Measurements from ENCODE around the gene UBE3C. TPM values are rescaled to one million over a fixed set of nuclear protein-coding genes. Genes with fewer than 3 reads are reported as not detected.

Gene UBE3C
- total and polyA plus RNA-seq, 2 donors (not counting 3 experiments of a cell fraction or from before 2014, with no cell fraction given), result 45.1 to 77.3 TPM

GRCh38 chr7:157188091-157188665, 49.5 kb downstream of the UBE3C start:
- no peaks in the 10 kb centered on the region for H3K9me1 ChIP-seq (replicated peaks; ENCODE audit: control insufficient read depth, extremely low read depth, insufficient read depth, low read length)
- no peak for FAIRE-seq
- CTCF ChIA-PET, result no interaction called here
- peaks cover 3% of the 10 kb centered on the region for H3K4me1 ChIP-seq (ENCODE audit: control insufficient read depth, extremely low read depth, insufficient read depth, low read length)
- no peaks in the 10 kb centered on the region for H4K20me1 ChIP-seq (replicated peaks; ENCODE audit: control insufficient read depth, extremely low read depth, insufficient read depth, low read length)
- dilution Hi-C loops (cut with MboI; ENCODE audit: extremely low pct_ligation_motif_present, low sequenced_read_pairs), result no loop called here
- intact Hi-C loops (cut with micrococcal nuclease), result no loop called here
- TF ChIP-seq FOS (IDR thresholded peaks at IDR 0.05; ENCODE audit: borderline replicate concordance, insufficient read depth, low read length), result no peak
- no peak overlapping the region for H3K9ac ChIP-seq (replicated peaks; ENCODE audit: extremely low read depth, insufficient read depth, low read length)
- no peak overlapping the region for H3K4me3 ChIP-seq (replicated peaks in 1 of 3; ENCODE audit: insufficient read depth in 1 of 3, low read depth in 1 of 3, low read length in 3 of 3)
- POLR2A ChIA-PET, result no interaction called here
- no TSS peak for BruUV-seq (replicated peaks)
- no peak overlapping the region for H3K4me2 ChIP-seq (ENCODE audit: insufficient read depth, low read length)
- no peak for DNase-seq (ENCODE audit: low read depth, low spot score)
- H3K9me3 ChIP-seq (replicated peaks; ENCODE audit: control insufficient read depth, insufficient read depth, low read length), result no peaks in the 10 kb centered on the region
- H2AFZ ChIP-seq (ENCODE audit: low read depth, low read length), result no peak overlapping the region
- H3K36me3 ChIP-seq (ENCODE audit: control insufficient read depth in 2 of 2, extremely low read depth in 1 of 2, insufficient read depth in 2 of 2, low read length in 2 of 2), result peaks cover 18 to 36% of the 10 kb centered on the region in 2 experiments
- H3K79me2 ChIP-seq (ENCODE audit: control insufficient read depth, insufficient read depth, low read length), result peaks cover 4% of the 10 kb centered on the region
- H3K27ac ChIP-seq (ENCODE audit: insufficient read depth, low read depth, low read length), result no peak overlapping the region
- H3K27me3 ChIP-seq (ENCODE audit: control insufficient read depth in 2 of 2, insufficient read depth in 2 of 2, low read length in 2 of 2), result no peaks in the 10 kb centered on the region

GRCh38 chr7:157189405-157189804, 50.7 kb downstream of the UBE3C start:
- FAIRE-seq, result no peak
- Histone ChIP-seq H3K9me3 (replicated peaks; ENCODE audit: control insufficient read depth, insufficient read depth, low read length) (no peaks in the 10 kb centered on the region), H3K79me2 (ENCODE audit: control insufficient read depth, insufficient read depth, low read length) (peaks cover 6% of the 10 kb centered on the region), H3K9ac (replicated peaks; ENCODE audit: extremely low read depth, insufficient read depth, low read length) (no peak overlapping the region), H3K4me3 (replicated peaks in 1 of 3; ENCODE audit: insufficient read depth in 1 of 3, low read depth in 1 of 3, low read length in 3 of 3) (no peak overlapping the region), H3K36me3 (ENCODE audit: control insufficient read depth in 2 of 2, extremely low read depth in 1 of 2, insufficient read depth in 2 of 2, low read length in 2 of 2) (peaks cover 11 to 33% of the 10 kb centered on the region in 2 experiments), H3K4me1 (ENCODE audit: control insufficient read depth, extremely low read depth, insufficient read depth, low read length) (peaks cover 3% of the 10 kb centered on the region), H4K20me1 (replicated peaks; ENCODE audit: control insufficient read depth, extremely low read depth, insufficient read depth, low read length) (no peaks in the 10 kb centered on the region), H3K9me1 (replicated peaks; ENCODE audit: control insufficient read depth, extremely low read depth, insufficient read depth, low read length) (no peaks in the 10 kb centered on the region), H3K27ac (ENCODE audit: insufficient read depth, low read depth, low read length) (no peak overlapping the region), H3K4me2 (ENCODE audit: insufficient read depth, low read length) (no peak overlapping the region), H3K27me3 (ENCODE audit: control insufficient read depth in 2 of 2, insufficient read depth in 2 of 2, low read length in 2 of 2) (no peaks in the 10 kb centered on the region), H2AFZ (ENCODE audit: low read depth, low read length) (no peak overlapping the region)
- intact Hi-C loops (cut with micrococcal nuclease) (no loop called here), dilution Hi-C loops (cut with MboI; ENCODE audit: extremely low pct_ligation_motif_present, low sequenced_read_pairs) (no loop called here)
- peak; percentile 46 for DNase-seq (ENCODE audit: low read depth, low spot score)
- ChIA-PET CTCF (no interaction called here), POLR2A (no interaction called here)
- TF ChIP-seq MAX (IDR thresholded peaks at IDR 0.05; ENCODE audit: insufficient read depth, insufficient read length), result no peak
- TF ChIP-seq MYC (IDR thresholded peaks at IDR 0.05; ENCODE audit: low read depth, low read length), result no peak
- TF ChIP-seq POLR2AphosphoS5 (IDR thresholded peaks at IDR 0.05; ENCODE audit: insufficient read depth, low read depth, low read length), result no peak
- no peak for TF ChIP-seq JUN (IDR thresholded peaks at IDR 0.05; ENCODE audit: borderline replicate concordance, insufficient read depth, insufficient read length, low read depth)
- no peak for TF ChIP-seq POLR2A (IDR thresholded peaks at IDR 0.05; ENCODE audit: low read depth, low read length)
- no peak for TF ChIP-seq EZH2 (IDR thresholded peaks at IDR 0.05; ENCODE audit: borderline replicate concordance, low read depth, low read length, severe bottlenecking)
- BruUV-seq (replicated peaks), result no TSS peak

Measured in endothelial cell of umbilical vein (primary cell).